ENCODE results near the gene RAB11FIP3. TPM values are rescaled to one million over a fixed set of nuclear protein-coding genes. Genes with fewer than 3 reads are reported as not detected.

Gene RAB11FIP3
- total and polyA plus RNA-seq, 10 of the 15 experiments (the other 5 are each of a cell fraction or from before 2014, with no cell fraction given) = 1.2 to 27.3 (median 7.7) TPM

- DNase-seq (ENCODE audit: low read depth, low spot score) (no peak), FAIRE-seq (no peak), ATAC-seq (no peak)
- H3K36me3 ChIP-seq (ENCODE audit: control insufficient read depth in 2 of 2, insufficient read depth in 2 of 2, low read length in 1 of 2) = no peaks in the 10 kb centered on the region; a peak in 3 of 4 replicates
- H3K27ac ChIP-seq (ENCODE audit: control insufficient read depth, insufficient read depth) = no peak overlapping the region
- no peak for TF ChIP-seq HCFC1 (IDR thresholded peaks at IDR 0.05; ENCODE audit: low read length)
- no peak for TF ChIP-seq NKRF (conservative IDR thresholded peaks at IDR 0.05)
- no peak for TF ChIP-seq NR2C1 (IDR thresholded peaks at IDR 0.05)
- no peak for TF ChIP-seq PAX8 (IDR thresholded peaks at IDR 0.05)
- no peak for TF ChIP-seq POU2F2 (IDR thresholded peaks at IDR 0.05; ENCODE audit: borderline replicate concordance, low read depth, low read length)
- TF ChIP-seq RELA (IDR thresholded peaks at IDR 0.05; ENCODE audit: borderline replicate concordance, partially characterized antibody) = no peak
- TF ChIP-seq KAT2A (conservative IDR thresholded peaks at IDR 0.05; ENCODE audit: control insufficient read depth, low read depth, low read length) = no peak
- TF ChIP-seq ZNF384 (IDR thresholded peaks at IDR 0.05; ENCODE audit: borderline replicate concordance, low read depth, low read length) = no peak
- TF ChIP-seq ELK1 (IDR thresholded peaks at IDR 0.05; ENCODE audit: low read depth, low read length) = no peak
- TF ChIP-seq BMI1 (IDR thresholded peaks at IDR 0.05; ENCODE audit: borderline replicate concordance) = no peak
- no peak for TF ChIP-seq SUZ12 (IDR thresholded peaks at IDR 0.05; ENCODE audit: unreplicated experiment)
- TF ChIP-seq IRF4 (IDR thresholded peaks at IDR 0.05; ENCODE audit: low read depth, low read length) = no peak
- no peak for TF ChIP-seq BACH1 (IDR thresholded peaks at IDR 0.05; ENCODE audit: borderline replicate concordance)
- TF ChIP-seq EED (IDR thresholded peaks at IDR 0.05; ENCODE audit: low read depth) = no peak
- no peaks in the 10 kb centered on the region for H3K9me3 ChIP-seq (replicated peaks; ENCODE audit: control insufficient read depth, insufficient read depth, low read length)
- ChIA-PET POLR2A (no interaction called here), RAD21 (ENCODE audit: unreplicated experiment) (no interaction called here), CTCF (no interaction called here), SMC1A (ENCODE audit: uncharacterized antibody, unreplicated experiment) (no interaction called here)
- H3K4me2 ChIP-seq (ENCODE audit: control insufficient read depth, insufficient read depth) = no peak overlapping the region
- no peak overlapping the region for H2AFZ ChIP-seq (ENCODE audit: control insufficient read depth, low read depth, low read length)
- H3K4me3 ChIP-seq = no peak overlapping the region
- BruUV-seq (replicated peaks) = no TSS peak
- intact Hi-C loops (cut with micrococcal nuclease; ENCODE audit: unreplicated experiment) = loop anchor here (10.0 kb wide), 1 partner anchor 101 kb away; the partner anchor contains the start of gene NME4
- no peaks in the 10 kb centered on the region for H3K4me1 ChIP-seq (ENCODE audit: control insufficient read depth, insufficient read depth, low read length)
- H3K27me3 ChIP-seq (replicated peaks in 1 of 2; ENCODE audit: control insufficient read depth in 2 of 2, insufficient read depth in 2 of 2, low read length in 1 of 2) = no peaks in the 10 kb centered on the region
- no peaks in the 10 kb centered on the region for H4K20me1 ChIP-seq (ENCODE audit: control insufficient read depth, insufficient read depth)
- in situ Hi-C loops (cut with MboI) = no loop called here
- H3K79me2 ChIP-seq (ENCODE audit: control insufficient read depth, insufficient read depth, low read length) = no peaks in the 10 kb centered on the region
- H3K9ac ChIP-seq (ENCODE audit: control insufficient read depth, insufficient read depth, low read length) = no peak overlapping the region
- WGBS (ENCODE audit: insufficient coverage, insufficient replicate concordance, low lambda C conversion rate, missing lambda C conversion rate) = 86% methylated on average over 21 of the region's 21 CpGs
Measured at GRCh38 chr16:496097-496886, 70.8 kb downstream of the RAB11FIP3 start.
